ENCODE measurements around the gene BLOC1S4. TPM values are rescaled to one million over a fixed set of nuclear protein-coding genes. Genes with fewer than 3 reads are reported as not detected.
A peak's percentile ranks its signal among the peaks of the same experiment; 100 is the strongest.
"Not testable (repeated sequence)": the region's sequence is repeated elsewhere in the genome, so short reads cannot be mapped to it uniquely, and the experiment has no call there.

The BLOC1S4 gene
- total RNA-seq, 1 donor from 2014 or later: 17.1 TPM

GRCh38 chr4:6716958-6717655 is 1.1 kb downstream of the BLOC1S4 start:
- no peak for DNase-seq (ENCODE audit: low spot score)

DNA sequence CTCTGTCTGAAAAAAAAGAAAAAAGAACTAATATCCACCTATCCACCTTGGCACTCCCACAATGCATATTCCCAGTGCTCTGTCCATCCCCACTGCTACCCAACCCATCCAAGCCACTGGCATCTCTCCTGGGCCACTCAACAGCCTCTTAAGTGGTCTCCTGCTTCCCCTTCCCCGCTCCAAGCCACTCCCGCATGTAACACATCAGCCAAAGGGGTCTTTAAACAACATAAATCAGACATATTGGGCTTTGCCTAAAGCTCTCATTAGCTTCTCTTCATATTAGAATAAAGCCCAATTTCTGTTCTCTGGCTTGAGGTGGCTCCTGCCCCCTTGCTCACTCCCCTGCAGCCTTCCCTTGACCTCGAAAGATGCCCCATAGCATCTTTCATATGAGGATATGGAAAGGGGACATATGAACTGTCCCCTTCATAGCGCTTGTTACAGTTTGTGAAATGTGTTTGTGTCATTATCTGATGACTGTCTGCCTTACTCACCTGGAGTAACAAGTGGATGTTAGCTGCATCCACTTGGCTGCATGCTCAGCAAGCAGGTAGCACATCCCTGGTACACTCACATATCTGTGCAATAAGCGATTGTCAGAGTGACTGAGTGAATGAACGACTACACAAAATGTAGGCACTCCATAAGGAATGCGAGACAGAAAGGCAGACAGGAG is 3.1 kb downstream of the BLOC1S4 start:
- DNase-seq (ENCODE audit: low spot score): no peak

GRCh38 chr4:6719611-6720179 is 3.7 kb downstream of the BLOC1S4 start:
- no peak for DNase-seq (ENCODE audit: low spot score)

GRCh38 chr4:6720202-6720699 is 4.3 kb downstream of the BLOC1S4 start:
- DNase-seq (ENCODE audit: low spot score): peak; percentile 76

DNA sequence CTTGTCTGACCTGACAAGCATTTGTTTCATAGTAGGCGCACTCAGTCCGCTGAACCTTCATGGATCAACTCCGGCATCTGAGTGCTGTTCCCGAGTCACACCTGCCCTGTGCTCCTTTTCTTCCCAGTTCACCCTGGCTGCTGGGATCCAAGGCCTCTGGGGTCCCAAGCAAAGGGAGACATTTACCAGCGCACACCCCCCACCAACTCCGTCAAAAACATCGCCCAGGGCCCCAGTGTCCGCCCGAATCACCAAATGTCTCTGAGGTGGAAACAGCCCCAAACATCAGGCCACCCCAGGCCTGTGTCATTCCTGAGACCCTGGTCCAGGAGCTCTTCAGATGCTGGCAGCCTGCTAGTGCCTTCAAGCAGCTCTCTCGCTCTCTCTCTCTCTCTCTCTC is 5.1 kb downstream of the BLOC1S4 start:
- DNase-seq (ENCODE audit: low spot score): no peak

DNA sequence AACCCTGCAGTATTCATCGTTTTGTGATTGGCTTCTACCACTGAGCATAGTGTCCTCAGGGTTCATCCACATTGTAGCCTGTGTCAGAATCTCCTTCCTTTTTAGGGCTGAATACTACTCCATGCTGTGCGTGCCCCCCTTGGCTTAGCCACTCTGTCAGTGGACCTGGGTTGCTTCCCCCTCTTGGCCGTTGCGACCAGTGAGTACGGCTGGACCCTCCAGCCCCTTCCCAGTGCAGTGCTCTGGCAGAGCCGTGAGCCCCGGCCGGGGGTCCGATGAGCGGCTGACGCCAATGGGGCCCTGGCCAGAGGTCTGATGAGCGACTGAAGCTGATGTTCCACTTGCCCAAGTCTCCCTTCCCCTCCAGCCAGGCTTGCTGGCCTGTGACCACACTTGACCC is 6.9 kb downstream of the BLOC1S4 start:
- no peak for DNase-seq (ENCODE audit: low spot score)

DNA sequence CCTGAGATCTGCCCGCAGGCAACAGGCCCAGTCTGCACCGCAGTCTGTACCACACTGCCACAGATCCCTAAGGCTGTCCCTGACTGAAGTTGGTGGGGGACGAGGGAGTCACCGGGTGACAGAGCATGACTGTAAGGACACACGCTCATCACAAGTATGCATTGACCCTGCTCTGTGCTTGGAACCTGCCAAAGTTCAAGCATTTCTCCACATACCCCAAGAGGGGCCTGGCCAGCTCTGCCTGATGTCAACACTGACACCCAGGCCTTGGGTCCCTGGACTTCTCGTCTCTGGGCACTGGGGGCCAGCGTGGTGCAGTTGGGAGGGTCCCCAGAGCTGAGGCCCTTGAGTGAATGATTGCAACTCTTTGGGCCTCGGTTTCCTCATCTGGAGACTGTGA is 7.9 kb downstream of the BLOC1S4 start:
- no peak for DNase-seq (ENCODE audit: low spot score)

DNA sequence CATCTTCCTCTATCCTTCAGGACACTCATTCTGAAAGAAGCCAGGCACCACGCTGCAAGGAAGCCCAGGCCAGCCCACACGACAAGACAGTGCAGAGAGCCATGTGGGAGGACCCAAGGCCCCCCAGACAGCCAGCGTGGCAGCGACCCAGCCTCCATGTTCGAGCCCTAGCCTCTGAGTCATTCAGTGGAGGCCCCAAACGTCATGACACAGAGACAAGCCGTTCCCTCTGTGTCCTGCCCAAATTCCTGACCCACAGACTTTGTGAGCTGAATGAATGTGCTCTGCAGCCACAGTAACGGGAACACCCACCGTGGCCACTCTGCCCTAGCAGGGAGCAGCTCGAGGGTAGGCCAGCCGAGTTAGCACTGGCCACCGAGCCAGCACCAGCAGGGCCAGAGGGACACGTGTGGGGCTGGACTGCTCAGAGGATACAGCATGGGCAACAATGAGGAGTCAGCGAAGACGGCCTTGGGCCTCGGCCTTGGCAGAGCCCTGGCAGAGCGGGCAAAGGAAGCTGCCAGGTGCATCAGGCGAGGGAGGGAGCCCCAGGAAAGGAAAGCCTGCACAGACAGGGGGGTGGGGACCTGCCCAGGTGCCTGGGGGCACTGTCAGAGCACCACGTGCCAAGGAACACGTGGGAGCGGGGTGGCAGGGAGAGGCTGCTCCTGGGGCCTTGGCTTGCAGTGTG is 8.6 kb downstream of the BLOC1S4 start:
- DNase-seq (ENCODE audit: low spot score): no peak

DNA sequence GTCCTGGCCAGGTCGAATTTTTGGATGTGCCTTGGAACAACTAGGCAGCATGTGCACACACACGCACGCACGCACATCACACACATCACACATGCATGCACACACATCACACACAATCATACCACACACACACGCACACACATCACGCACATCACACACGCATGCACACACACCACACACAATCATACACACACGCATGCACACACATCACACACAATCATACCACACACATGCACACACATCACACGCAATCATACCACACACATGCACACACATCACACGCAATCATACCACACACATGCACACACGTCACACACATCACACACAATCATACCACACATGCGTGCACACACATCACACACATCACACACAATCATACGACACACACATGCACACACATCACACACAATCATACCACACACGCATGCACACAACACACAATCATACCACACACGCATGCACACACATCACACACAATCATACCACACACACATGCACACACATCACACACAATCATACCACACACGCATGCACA is 9.5 kb downstream of the BLOC1S4 start:
- DNase-seq (ENCODE audit: low spot score): not testable (repeated sequence)

DNA sequence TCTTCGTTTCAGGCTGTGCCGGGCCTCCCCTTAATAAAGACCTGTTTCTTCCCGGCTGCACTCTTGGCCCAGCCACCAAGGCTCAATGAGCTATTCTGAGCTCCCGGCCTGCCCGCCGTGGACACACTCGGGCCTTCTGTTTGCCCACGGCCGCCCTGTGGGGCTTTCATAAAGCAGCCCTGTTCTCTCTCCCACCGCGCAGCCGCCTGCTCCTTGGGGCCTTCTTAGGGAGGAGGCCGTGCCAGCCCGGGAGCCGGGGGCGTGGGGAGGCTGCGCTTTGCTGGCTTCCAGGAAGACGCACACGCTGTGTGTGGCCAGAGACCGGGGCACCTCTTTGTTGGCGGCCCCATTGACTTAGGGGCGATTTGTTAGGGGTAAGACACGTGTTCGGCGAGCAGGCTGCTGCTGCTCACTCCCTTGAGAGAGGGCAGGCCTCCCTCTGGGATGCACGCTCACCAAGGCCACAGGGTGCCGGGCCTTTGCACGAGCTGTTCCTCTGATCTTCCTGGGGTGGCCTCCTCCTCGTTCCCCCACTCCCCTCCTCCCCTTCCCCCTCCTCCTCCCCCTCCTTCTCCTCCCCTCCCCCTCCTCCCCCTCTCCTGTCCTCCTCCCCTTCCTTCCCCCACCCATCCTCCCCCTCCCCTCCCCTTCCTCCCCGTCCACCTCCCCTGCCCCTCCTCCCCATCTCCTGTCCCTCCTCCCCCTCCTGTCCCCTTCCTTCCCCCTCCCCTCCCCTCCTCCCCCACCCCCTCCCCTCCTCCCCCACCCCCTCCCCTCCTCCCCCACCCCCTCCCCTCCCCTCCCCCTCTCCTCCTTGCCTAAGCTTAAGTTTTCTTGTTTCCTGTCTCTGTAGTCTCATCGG is 11.3 kb downstream of the BLOC1S4 start:
- peak; percentile 58 for DNase-seq (ENCODE audit: low spot score)

DNA sequence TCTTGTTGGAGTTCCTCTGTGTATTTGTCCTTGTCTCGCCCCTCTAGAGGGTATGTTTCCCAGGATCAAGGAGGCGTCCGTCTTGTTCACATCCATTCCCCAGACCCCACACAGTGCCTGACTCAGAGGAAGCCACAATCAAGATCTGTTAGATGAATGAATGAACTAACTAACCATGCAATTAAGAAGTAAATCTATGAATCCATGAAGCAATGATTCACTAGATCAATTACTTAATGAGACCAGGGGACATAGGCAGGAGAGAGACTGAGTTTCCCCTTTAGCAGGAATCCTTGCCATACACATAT is 11.9 kb downstream of the BLOC1S4 start:
- DNase-seq (ENCODE audit: low spot score): no peak

DNA sequence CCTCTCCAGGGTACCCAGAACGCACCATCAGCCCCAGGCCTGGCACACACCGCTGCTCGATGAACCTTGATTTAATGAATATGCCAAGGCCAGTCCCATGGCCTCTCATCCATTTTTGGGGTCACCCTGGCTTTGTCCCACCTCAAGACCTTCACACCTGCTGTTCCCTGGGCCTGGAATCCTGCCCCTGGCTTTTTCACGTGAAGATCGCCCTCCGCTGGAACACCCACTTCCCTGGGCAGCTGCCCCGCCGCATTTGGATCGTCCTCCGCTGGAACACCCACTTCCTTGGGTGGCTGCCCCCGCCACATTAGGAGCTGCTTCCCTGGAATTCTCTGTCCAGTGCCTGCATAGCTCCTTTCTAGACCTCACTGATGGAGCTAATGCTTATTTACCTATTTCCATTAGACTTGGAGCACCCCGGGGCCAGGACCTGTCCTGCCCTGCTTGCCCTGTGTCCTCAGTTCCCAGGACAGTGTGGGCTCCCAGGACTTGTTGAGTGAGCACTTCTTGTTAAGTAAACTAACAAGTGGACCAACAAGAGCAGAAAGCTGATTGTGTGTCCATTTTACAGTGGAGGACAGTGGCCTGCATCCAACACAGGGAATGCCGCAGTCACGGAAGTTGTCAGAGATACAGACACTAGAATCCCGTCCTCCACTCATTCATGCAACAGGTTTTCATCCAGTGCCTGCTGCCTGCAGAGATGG is 12.5 kb downstream of the BLOC1S4 start:
- no peak for DNase-seq (ENCODE audit: low spot score)

GRCh38 chr4:6730603-6731317 is 14.8 kb downstream of the BLOC1S4 start:
- DNase-seq (ENCODE audit: low spot score): peak; percentile 29

DNA sequence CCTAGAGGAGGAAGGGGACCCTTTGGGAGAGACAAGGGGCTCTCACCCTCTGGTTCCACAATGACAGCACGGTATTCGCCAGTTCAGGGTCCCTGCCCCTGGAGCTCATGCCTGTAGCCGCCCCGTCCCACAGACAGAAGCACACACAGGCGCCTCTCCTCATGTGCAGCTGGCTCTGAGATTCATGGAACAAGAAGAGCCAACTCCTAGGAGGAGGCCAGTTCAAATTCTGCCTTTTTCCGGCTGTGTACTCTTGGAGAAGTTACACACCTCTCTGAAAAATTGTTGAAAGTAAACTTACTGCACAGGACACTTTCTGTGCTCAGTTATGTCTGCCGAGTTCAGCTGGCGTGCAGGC is 15.3 kb downstream of the BLOC1S4 start:
- DNase-seq (ENCODE audit: low spot score): no peak

DNA sequence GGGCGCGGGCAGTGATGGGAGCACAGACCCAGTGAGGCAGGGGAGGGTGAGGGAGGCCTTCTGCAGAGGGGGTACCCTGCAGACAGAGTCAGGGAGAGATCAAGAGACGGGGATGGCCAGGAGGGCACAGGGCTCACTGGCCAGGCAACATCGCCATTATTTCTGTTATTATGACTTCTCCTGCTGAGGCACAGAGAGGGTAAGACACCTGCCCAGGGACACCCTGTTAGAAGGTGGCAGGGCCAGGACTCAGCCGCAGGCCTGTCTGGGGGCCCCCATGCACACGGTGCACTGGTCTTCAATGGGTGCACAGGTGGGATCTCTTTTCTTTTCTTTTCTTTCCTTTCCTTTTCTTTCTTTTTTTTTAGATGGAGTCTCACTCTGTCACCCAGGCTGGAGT is 15.8 kb downstream of the BLOC1S4 start:
- no peak for DNase-seq (ENCODE audit: low spot score)

DNA sequence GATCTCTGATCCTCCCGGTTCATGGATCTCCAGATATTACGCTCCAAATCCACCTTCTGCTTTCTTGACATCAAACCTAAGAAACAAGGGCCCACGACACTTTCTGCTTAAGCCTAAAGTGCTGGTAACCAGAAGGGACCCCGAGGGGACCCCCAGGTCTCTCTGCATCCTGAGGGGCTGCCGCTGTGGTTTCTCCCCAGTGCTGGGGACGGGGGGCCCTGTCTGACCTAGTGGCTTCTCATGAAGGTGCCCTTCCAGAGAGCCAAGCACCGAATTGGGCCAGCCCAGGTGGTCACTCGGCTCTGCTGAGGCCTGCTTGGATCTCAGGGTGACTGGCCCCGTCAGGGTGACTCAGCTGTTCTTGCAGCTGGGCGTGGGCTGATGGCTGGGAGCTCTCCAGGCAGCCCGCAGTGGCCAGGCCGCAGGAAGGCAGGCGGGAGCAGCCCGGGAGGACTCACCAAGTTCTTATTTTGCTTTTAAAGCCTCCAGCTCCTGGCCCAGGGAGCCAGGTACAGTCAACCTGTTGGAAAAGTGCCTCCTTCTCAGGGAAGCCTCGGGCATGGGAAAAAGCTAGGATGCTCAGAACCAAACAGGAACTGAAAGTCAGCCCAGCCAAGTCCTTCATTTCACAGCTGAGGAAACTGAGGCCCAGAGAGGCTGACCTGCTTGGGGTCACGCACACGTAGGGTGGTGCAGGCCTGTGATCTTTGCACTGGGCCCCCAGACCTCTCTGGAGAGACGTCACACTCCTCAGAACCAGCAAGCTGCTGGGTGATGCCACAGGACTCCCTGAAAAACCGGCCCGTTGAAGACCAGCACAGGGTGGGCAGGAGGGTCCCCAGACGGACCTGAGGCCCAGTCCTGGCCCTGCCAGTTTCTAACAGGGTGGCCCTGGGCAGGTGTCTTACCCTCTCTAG is 16.7 kb downstream of the BLOC1S4 start:
- DNase-seq (ENCODE audit: low spot score): no peak

DNA sequence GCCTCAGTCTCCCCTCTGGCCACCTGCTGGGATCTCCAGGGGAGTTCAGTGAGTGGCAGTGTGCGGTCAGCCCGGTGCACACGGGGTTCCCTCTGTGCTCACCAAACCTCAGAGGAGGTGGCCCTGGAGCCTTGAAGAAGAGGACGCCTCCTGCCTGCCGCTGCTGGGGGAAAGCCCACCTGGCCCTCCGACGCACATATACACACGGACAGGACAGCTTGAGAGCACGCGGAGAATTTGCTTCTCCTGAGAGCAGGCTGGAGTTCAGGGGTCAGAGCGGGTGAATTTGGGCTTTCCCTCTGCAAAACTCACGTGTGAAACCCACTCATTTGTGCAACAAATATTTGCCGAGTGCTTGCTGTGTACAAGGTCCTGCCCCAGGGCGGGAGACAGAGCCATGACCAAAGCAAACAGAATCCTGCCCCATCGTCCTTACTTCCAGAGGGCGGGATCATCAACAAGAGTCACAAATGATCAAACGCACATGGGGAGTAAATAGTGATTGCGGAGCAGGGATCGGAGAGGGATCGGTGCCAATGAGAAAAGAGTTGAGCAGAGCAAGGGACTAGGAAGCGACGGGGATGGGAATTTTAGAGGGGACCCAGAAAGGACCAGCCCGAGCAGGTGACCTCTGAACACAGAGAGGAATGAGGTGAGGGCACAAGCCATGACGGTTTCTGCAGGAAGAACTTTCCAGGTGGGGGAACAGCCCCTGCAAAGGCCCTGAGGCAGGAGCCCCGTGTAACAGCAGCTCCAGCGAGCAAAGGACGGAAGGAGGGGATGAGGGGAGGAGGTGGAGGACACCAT is 17.6 kb downstream of the BLOC1S4 start:
- DNase-seq (ENCODE audit: low spot score): no peak

DNA sequence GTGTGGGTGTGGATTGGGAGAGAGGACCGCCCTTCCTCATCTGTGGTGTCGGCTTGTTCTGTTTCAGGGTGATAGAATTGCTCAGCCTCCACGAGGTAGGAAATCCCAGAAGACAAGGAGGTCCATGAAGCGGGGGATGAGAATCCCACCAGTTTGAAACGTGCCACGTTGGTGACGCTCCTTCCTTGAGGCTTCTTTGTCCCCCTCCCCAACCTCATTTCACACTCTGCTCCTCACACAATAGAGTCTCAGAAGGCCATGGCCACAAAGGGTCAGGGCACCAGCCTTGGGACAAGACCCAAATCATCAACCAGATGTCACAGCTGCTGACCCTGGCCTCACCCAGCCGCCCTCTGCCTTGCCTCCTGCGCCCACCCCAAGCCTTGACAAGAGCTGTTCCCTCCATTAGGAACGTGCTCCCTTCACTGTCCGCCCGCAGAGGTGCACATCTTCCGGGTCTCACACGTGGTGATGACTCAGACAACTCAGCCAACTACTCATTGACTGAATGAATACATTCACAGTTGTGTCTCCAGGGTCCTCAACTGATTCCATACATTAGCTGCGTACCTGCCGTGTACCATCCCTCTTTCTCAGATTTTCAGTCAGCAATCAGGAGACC is 18.3 kb downstream of the BLOC1S4 start:
- no peak for DNase-seq (ENCODE audit: low spot score)
